ENCODE measurements around the gene FXYD6.

FXYD6 gene

GRCh38 chr11:117915672-117916235 is 39.3 kb upstream of the FXYD6 start:
- no peak overlapping the region for H3K27ac Mint-ChIP-seq
- H3K36me3 Mint-ChIP-seq (ENCODE audit: low read depth): no peaks in the 10 kb centered on the region
- H3K27me3 Mint-ChIP-seq (ENCODE audit: low read depth): no peaks in the 10 kb centered on the region
- H3K4me3 Mint-ChIP-seq: no peak overlapping the region
- DNase-seq (ENCODE audit: low spot score): no peak
- H3K4me1 Mint-ChIP-seq (ENCODE audit: low read depth): peaks cover 8% of the 10 kb centered on the region
- H3K9me3 Mint-ChIP-seq: no peaks in the 10 kb centered on the region

- Mint-ChIP-seq H3K4me3 (no peak overlapping the region), H3K27ac (no peak overlapping the region), H3K27me3 (ENCODE audit: low read depth) (no peaks in the 10 kb centered on the region), H3K4me1 (ENCODE audit: low read depth) (peaks cover 8% of the 10 kb centered on the region), H3K36me3 (ENCODE audit: low read depth) (no peaks in the 10 kb centered on the region), H3K9me3 (no peaks in the 10 kb centered on the region)
- DNase-seq (ENCODE audit: low spot score): no peak
These were observed 38.6 kb upstream of the FXYD6 start for GRCh38 chr11:117914991-117915618.

DNA sequence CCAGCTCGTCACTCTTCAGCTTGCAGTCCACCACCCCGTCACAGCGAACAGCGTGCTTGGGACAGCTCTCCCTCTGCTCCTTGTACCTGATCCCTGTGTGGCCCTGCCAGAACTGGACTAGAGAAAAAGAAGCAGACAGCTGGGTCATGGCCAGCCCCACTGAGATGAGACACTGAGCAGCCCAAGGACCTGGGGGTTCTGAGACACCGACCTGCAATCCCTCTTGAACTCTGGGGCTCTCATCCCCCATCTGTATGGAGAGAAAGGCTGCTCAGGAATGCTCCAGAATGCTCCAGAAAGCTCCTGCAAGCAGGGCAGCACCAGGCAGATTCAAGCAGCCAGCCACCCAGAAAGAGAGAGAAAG is 37.9 kb upstream of the FXYD6 start:
- no peaks in the 10 kb centered on the region for H3K9me3 Mint-ChIP-seq
- DNase-seq (ENCODE audit: low spot score): no peak
- H3K4me3 Mint-ChIP-seq: no peak overlapping the region
- H3K27ac Mint-ChIP-seq: no peak overlapping the region
- peaks cover 2% of the 10 kb centered on the region for H3K4me1 Mint-ChIP-seq (ENCODE audit: low read depth)
- H3K27me3 Mint-ChIP-seq (ENCODE audit: low read depth): no peaks in the 10 kb centered on the region
- no peaks in the 10 kb centered on the region for H3K36me3 Mint-ChIP-seq (ENCODE audit: low read depth)

- Mint-ChIP-seq H3K27me3 (ENCODE audit: low read depth) (no peaks in the 10 kb centered on the region), H3K36me3 (ENCODE audit: low read depth) (no peaks in the 10 kb centered on the region), H3K4me3 (no peak overlapping the region), H3K27ac (no peak overlapping the region), H3K4me1 (ENCODE audit: low read depth) (peaks cover 5% of the 10 kb centered on the region), H3K9me3 (no peaks in the 10 kb centered on the region)
- no peak for DNase-seq (ENCODE audit: low spot score)
These were observed 37.4 kb upstream of the FXYD6 start for GRCh38 chr11:117913736-117914397.

DNA sequence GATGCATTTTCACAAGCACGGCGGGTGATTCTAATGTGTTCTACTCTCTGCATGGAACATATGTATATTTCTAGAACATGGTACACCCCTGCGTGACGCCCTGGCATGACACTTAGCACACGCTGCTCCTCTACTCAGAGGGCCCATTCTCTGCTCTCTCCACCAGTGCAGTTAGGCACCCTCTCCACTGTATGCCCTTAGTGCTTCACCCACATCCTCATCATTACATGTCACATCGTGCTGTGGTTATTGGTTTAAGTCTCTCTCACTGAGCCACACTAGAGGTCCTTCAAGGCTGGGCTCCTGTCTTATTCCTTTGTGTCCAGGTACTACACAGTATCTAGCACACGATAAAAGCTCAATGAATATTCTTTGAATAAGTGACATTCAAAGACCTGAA is 36.0 kb upstream of the FXYD6 start:
- Mint-ChIP-seq H3K27ac (no peak overlapping the region), H3K9me3 (no peaks in the 10 kb centered on the region), H3K4me3 (no peak overlapping the region), H3K4me1 (ENCODE audit: low read depth) (peaks cover 19% of the 10 kb centered on the region), H3K36me3 (ENCODE audit: low read depth) (no peaks in the 10 kb centered on the region), H3K27me3 (ENCODE audit: low read depth) (no peaks in the 10 kb centered on the region)
- no peak for DNase-seq (ENCODE audit: low spot score)

DNA sequence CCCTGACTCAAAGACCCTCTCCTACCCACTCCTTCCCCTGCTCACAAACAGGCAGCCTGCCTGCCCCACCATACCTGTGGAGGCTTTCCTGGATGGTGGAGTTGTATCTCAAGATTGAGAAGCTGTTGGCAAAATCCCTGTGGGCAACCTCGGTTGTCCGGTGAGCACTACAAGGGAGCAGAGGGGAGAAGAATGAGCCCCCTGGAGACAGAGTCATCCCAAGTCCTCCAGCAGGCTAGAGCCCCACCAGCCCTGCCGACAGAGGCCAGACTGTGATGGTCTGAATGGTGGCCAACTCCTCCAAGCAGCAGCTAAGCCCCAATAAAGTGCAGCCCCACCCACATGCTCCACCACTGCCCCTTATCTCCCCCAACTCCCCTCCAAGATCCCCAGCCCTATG is 35.2 kb upstream of the FXYD6 start:
- H3K27ac Mint-ChIP-seq: no peak overlapping the region
- no peaks in the 10 kb centered on the region for H3K36me3 Mint-ChIP-seq (ENCODE audit: low read depth)

GRCh38 chr11:117910941-117911655 is 34.6 kb upstream of the FXYD6 start:
- no peaks in the 10 kb centered on the region for H3K9me3 Mint-ChIP-seq
- peaks cover 24% of the 10 kb centered on the region for H3K4me1 Mint-ChIP-seq (ENCODE audit: low read depth)
- no peak for DNase-seq (ENCODE audit: low spot score)
- H3K27ac Mint-ChIP-seq: no peak overlapping the region
- no peaks in the 10 kb centered on the region for H3K27me3 Mint-ChIP-seq (ENCODE audit: low read depth)
- no peaks in the 10 kb centered on the region for H3K36me3 Mint-ChIP-seq (ENCODE audit: low read depth)
- H3K4me3 Mint-ChIP-seq: no peak overlapping the region

More for the DNA sequence above, 35.2 kb upstream of the FXYD6 start:
- Mint-ChIP-seq H3K4me1 (ENCODE audit: low read depth) (peaks cover 24% of the 10 kb centered on the region), H3K4me3 (no peak overlapping the region), H3K9me3 (no peaks in the 10 kb centered on the region), H3K27me3 (ENCODE audit: low read depth) (no peaks in the 10 kb centered on the region)
- no peak for DNase-seq (ENCODE audit: low spot score)

DNA sequence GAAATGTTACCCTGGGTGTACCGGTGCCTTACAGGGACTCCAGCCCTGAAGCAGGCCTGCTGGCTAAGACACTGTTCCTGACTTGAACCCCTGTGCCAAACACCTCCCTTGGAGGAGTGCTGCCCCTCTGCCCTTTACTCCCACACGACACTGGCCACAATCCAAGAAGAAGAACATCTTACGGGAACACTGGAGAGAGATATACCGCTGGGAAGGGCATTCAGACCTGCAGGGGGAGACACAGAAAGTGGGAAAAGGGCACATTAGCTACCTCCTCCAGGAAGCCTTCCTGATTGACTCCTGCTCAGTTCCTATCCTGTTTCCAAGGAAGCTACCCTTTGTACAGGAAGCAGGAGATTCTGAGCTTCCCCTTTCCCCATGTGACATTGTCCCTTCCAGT is 34.1 kb upstream of the FXYD6 start:
- no peak overlapping the region for H3K4me3 Mint-ChIP-seq
- H3K27me3 Mint-ChIP-seq (ENCODE audit: low read depth): no peaks in the 10 kb centered on the region
- no peaks in the 10 kb centered on the region for H3K9me3 Mint-ChIP-seq
- no peaks in the 10 kb centered on the region for H3K36me3 Mint-ChIP-seq (ENCODE audit: low read depth)
- no peak overlapping the region for H3K27ac Mint-ChIP-seq
- DNase-seq (ENCODE audit: low spot score): no peak
- peaks cover 24% of the 10 kb centered on the region for H3K4me1 Mint-ChIP-seq (ENCODE audit: low read depth)

DNA sequence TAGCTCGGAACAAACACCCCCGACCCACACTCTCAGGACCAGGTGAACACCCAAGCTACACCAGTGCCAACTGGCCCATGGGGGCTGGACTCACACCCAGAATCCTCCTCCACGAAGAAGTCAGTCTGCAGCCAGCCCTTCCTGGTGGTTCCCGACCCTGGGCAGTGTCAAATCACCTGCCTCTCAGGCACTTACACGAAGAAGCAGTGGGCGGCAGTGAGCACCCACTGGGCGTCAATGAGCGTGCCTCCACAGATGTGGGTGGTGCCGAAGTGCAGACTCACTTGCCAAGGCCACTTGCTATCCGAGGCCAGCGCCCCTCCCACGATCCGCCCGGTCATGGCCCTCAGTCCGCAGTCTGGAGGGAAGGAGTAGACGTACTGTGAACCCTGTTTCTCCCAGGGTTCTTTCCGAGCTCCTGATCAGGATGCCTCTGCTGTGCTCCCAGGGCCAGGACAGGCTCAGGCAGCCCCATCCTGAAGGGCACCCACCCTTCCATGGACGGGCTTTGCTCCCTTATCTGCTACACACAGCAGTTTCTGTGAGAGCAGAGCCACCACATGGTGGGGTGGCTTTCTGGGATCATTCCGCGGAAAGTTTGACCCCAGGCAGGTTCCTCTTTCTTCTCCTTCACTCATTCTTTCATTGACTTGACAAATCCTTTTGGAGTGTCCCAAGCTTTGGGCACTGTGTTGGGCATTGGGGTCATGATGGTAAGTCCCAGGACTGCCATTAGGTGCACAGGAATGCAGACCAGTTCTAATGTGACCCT is 33.3 kb upstream of the FXYD6 start:
- Mint-ChIP-seq H3K4me3 (no peak overlapping the region), H3K27ac (peak overlapping the region; percentile 7), H3K4me1 (ENCODE audit: low read depth) (peaks cover 26% of the 10 kb centered on the region), H3K27me3 (ENCODE audit: low read depth) (no peaks in the 10 kb centered on the region), H3K9me3 (no peaks in the 10 kb centered on the region), H3K36me3 (ENCODE audit: low read depth) (no peaks in the 10 kb centered on the region)
- no peak for DNase-seq (ENCODE audit: low spot score)

DNA sequence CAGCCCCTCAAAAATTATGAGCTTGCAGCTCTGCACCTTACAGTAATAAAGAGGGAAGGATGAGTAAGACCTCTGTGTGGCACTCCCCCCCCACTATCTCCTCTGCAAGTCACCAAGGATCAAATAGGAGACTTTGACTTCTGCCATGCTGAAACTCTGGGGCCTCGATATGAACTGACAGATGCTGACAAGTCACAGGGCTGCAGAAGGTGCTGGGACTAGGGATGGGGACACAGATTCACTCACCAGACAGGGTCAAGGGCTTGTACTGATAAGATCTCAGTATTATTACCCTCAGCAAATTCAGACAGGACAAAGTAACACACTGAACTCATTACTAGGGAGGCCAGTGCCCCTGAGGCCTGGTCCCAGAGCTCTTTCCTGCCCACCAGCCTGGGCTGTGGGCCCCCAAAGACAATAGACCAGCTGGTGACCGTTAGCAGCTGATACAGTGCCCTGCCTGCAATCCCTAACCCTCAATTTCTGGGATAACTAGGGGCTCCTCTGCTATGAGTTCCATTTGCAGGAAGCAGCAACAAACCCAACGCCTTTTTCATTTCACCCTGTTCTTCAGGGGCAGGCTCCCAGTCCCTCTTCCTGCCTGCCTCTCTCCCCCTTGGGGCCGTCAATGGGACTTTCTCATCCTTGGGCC is 32.6 kb upstream of the FXYD6 start:
- no peak overlapping the region for H3K4me3 Mint-ChIP-seq
- no peak for DNase-seq (ENCODE audit: low spot score)
- no peaks in the 10 kb centered on the region for H3K36me3 Mint-ChIP-seq (ENCODE audit: low read depth)
- H3K9me3 Mint-ChIP-seq: no peaks in the 10 kb centered on the region
- peak overlapping the region; percentile 15 for H3K27ac Mint-ChIP-seq
- H3K27me3 Mint-ChIP-seq (ENCODE audit: low read depth): no peaks in the 10 kb centered on the region
- H3K4me1 Mint-ChIP-seq (ENCODE audit: low read depth): peaks cover 26% of the 10 kb centered on the region

GRCh38 chr11:117908109-117908895 is 31.8 kb upstream of the FXYD6 start:
- H3K4me3 Mint-ChIP-seq: peak overlapping the region; percentile 76

GRCh38 chr11:117907276-117908108 is 31.0 kb upstream of the FXYD6 start:
- Mint-ChIP-seq H3K27me3 (ENCODE audit: low read depth) (no peaks in the 10 kb centered on the region), H3K27ac (peak overlapping the region; percentile 85), H3K4me3 (peak overlapping the region; percentile 76), H3K9me3 (no peaks in the 10 kb centered on the region), H3K4me1 (ENCODE audit: low read depth) (peaks cover 25% of the 10 kb centered on the region), H3K36me3 (ENCODE audit: low read depth) (no peaks in the 10 kb centered on the region)
- DNase-seq (ENCODE audit: low spot score): peak; percentile 86

More at GRCh38 chr11:117908109-117908895, 31.8 kb upstream of the FXYD6 start:
- Mint-ChIP-seq H3K4me1 (ENCODE audit: low read depth) (peaks cover 26% of the 10 kb centered on the region), H3K36me3 (ENCODE audit: low read depth) (no peaks in the 10 kb centered on the region), H3K9me3 (no peaks in the 10 kb centered on the region), H3K27me3 (ENCODE audit: low read depth) (no peaks in the 10 kb centered on the region), H3K27ac (peak overlapping the region; percentile 85)
- DNase-seq (ENCODE audit: low spot score): no peak
